ENCODE measurements around the gene PHLDB2.

Gene PHLDB2

DNA sequence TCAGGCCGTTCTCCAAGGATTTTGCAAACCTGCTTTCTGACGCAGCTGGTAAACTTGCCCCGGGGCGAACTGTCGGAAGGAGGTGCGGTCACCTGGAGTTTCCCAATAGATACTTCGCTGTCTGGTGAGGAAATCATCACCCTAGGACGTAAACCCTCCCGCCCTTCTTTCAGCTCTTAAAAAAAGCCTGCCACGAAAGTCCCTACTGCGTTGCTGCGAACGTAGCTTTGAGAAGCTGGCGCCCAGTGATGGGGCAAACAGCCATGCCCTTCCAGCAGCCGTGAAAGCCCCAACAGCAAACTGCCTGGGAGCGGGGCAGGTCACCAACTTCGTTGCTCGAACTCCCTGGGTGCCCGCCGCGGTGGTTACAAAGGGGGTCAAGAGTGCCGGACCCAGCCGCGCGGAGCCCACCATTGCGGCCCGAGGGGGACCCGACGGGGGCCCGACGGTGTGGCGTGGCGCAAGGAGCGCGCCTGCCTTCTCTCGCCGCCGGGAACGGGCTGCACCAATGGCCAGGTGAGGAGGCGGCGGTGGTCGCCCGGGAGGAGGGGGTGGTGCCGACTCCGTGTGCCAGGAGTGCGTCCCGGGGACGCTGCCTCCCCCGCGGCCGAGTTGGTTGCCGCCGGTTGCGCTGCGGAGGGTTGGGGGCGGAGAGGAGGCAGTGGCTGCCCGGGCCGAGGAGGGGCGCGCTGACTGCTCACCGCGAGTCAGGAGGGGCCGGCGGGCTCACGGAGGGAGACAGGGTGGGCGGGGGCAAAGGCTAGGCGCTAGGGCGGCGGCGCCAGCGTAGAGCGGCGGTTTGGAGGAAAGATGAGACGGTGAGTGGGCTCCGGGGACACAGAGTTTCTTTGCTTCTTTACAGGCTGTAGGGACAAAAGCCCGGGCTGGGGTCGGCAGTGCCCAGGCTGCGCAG, at the start of gene PHLDB2:
Gene PHLDB2 (plus strand): TSS at position 205 of the 913 bp plus-strand sequence. CDS start 24,813 bp downstream, outside the sequence.
- Mint-ChIP-seq H3K9me3 (no peaks in the 10 kb centered on the region), H3K36me3 (ENCODE audit: low read depth) (no peaks in the 10 kb centered on the region), H3K27me3 (ENCODE audit: low read depth, poor library complexity) (peaks cover 6% of the 10 kb centered on the region), H3K27ac (peak within 1 kb of the TSS; percentile 98), H3K4me1 (peaks cover 61% of the 10 kb centered on the region), H3K4me3 (peak within 1 kb of the TSS; percentile 97)
- DNase-seq, result peak; percentile 97
- TF ChIP-seq, protein P1, sequence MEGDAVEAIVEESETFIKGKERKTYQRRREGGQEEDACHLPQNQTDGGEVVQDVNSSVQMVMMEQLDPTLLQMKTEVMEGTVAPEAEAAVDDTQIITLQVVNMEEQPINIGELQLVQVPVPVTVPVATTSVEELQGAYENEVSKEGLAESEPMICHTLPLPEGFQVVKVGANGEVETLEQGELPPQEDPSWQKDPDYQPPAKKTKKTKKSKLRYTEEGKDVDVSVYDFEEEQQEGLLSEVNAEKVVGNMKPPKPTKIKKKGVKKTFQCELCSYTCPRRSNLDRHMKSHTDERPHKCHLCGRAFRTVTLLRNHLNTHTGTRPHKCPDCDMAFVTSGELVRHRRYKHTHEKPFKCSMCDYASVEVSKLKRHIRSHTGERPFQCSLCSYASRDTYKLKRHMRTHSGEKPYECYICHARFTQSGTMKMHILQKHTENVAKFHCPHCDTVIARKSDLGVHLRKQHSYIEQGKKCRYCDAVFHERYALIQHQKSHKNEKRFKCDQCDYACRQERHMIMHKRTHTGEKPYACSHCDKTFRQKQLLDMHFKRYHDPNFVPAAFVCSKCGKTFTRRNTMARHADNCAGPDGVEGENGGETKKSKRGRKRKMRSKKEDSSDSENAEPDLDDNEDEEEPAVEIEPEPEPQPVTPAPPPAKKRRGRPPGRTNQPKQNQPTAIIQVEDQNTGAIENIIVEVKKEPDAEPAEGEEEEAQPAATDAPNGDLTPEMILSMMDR (IDR thresholded peaks at IDR 0.05), result no peak

DNA sequence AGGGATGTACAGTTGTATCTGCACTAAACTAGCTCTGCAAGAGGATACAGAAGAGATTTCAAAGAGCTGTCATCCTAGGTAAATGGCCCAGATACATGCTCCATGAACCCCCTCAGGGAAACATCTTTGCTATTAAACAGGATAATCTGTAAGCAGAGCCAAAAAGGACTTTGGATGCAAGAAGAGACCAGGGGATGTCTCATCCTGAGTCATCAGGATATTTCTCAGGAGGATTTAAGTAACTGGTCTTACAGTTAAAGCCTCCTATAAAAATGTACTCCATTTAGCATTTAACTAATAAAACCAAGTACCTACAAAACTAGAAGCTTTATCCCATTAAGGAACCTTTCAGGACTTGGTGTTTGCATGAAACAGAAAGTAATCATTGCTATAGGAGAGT, 48.2 kb upstream of the PHLDB2 start:
- DNase-seq, result no peak
- Mint-ChIP-seq H3K27ac (no peak overlapping the region), H3K9me3 (peaks cover 22% of the 10 kb centered on the region), H3K4me1 (no peaks in the 10 kb centered on the region), H3K36me3 (ENCODE audit: low read depth) (peaks cover 9% of the 10 kb centered on the region), H3K4me3 (no peak overlapping the region), H3K27me3 (ENCODE audit: low read depth, poor library complexity) (peaks cover 7% of the 10 kb centered on the region)
- TF ChIP-seq, protein P1 (IDR thresholded peaks at IDR 0.05), result no peak

DNA sequence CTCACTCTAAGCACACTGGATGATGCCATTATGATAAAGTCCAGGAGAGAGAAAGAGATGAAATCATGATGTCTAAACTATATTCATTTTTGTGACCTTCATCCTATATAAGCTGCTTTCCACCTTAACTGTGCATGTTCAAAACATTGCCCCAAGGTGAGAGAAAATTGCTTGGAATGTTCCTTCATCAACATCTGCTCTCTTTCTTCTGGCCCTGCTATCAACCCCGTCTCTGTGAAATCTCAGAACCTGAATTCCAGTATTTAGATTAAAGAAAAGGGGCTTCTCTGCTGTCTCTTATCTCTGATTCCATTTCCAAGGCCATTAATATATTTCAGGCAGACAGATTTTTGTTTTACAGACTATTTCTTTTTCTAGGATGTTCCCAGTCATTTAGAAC, 47.3 kb upstream of the PHLDB2 start:
- peaks cover 3% of the 10 kb centered on the region for H3K4me1 Mint-ChIP-seq

DNA sequence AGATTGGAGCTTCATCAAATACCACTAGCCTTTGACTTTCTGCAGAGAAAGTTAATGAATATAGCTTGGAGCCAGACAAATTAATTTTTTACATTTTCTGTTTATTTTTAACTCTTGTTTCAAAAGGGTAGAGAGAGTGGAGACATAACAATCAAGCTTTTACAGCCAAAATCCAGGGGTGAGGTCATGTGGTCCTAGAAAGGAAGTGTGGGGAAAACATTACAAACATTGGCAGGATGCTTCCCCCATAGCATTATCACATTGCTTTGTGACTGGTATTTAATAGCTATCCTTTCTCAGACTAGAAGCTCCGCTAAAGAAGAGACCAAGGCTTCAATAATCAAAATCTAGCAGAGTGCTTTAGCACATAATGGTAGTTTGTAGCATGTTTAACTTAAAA, 46.4 kb upstream of the PHLDB2 start:
- Mint-ChIP-seq H3K9me3 (peaks cover 39% of the 10 kb centered on the region), H3K27ac (no peak overlapping the region), H3K4me1 (peaks cover 7% of the 10 kb centered on the region)

More for the DNA sequence above, 47.3 kb upstream of the PHLDB2 start:
- Mint-ChIP-seq H3K27me3 (ENCODE audit: low read depth, poor library complexity) (peaks cover 7% of the 10 kb centered on the region), H3K4me3 (no peak overlapping the region), H3K27ac (no peak overlapping the region), H3K9me3 (peaks cover 31% of the 10 kb centered on the region), H3K36me3 (ENCODE audit: low read depth) (peaks cover 18% of the 10 kb centered on the region)
- no peak for DNase-seq
- TF ChIP-seq, protein P1 (IDR thresholded peaks at IDR 0.05), result no peak

DNA sequence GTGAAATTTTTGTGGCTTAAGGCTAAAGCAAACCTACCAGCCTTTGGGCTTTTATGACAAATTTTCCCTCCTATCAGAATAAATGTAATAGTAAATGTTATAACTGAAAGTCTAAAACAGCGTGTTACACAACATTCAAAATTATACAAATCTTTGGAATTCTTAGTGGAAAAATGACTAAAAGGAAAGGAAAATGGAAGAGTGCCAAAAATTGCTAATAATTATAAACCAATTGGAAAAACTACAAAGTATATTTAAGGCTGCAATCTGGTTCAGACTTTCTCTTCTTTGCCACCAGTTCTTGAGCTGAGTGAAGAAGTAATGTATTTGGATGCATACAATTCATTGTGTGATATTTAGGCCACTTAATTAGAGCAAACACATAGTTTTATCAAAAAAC, 45.6 kb upstream of the PHLDB2 start:
- Mint-ChIP-seq H3K27ac (no peak overlapping the region), H3K4me1 (peaks cover 7% of the 10 kb centered on the region), H3K9me3 (peaks cover 45% of the 10 kb centered on the region), H3K4me3 (no peak overlapping the region), H3K36me3 (ENCODE audit: low read depth) (peaks cover 21% of the 10 kb centered on the region), H3K27me3 (ENCODE audit: low read depth, poor library complexity) (peaks cover 6% of the 10 kb centered on the region)
- no peak for DNase-seq
- TF ChIP-seq, protein P1 (IDR thresholded peaks at IDR 0.05), result no peak

More for the DNA sequence above, 46.4 kb upstream of the PHLDB2 start:
- DNase-seq, result no peak
- TF ChIP-seq, protein P1 (IDR thresholded peaks at IDR 0.05), result no peak
- peaks cover 6% of the 10 kb centered on the region for H3K27me3 Mint-ChIP-seq (ENCODE audit: low read depth, poor library complexity)
- no peak overlapping the region for H3K4me3 Mint-ChIP-seq
- H3K36me3 Mint-ChIP-seq (ENCODE audit: low read depth), result peaks cover 21% of the 10 kb centered on the region
